Measurements from ENCODE around the gene PCED1B. TPM values are rescaled to one million over a fixed set of nuclear protein-coding genes. Genes with fewer than 3 reads are reported as not detected.

The PCED1B gene
- total RNA-seq, 1 donor from 2014 or later, result 0.91 TPM

DNA sequence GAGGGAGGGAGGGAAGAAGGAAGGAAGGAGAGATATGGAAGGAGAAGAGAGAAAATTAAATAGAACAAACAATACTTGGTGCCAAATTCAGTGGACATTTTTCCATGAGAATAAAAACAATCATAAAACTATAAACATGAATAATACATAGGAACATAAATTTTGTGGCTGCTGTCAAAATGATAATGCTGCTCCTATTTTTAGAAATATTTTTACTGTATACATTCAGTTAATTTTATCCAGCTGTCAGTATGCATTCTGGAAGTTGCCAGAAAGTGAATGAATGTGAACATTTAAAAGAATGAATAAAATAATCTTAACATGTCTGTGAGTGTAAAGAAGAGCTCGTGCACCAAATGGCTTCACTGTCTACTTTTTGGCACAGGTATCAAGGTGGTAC lies 13.9 kb upstream of the PCED1B start:
- no peak for DNase-seq (ENCODE audit: low spot score, unreplicated experiment)
- no peak overlapping the region for H3K4me3 Mint-ChIP-seq (ENCODE audit: low read depth)
- no peaks in the 10 kb centered on the region for H3K9me3 Mint-ChIP-seq (ENCODE audit: low read depth)
- TF ChIP-seq, protein P1, sequence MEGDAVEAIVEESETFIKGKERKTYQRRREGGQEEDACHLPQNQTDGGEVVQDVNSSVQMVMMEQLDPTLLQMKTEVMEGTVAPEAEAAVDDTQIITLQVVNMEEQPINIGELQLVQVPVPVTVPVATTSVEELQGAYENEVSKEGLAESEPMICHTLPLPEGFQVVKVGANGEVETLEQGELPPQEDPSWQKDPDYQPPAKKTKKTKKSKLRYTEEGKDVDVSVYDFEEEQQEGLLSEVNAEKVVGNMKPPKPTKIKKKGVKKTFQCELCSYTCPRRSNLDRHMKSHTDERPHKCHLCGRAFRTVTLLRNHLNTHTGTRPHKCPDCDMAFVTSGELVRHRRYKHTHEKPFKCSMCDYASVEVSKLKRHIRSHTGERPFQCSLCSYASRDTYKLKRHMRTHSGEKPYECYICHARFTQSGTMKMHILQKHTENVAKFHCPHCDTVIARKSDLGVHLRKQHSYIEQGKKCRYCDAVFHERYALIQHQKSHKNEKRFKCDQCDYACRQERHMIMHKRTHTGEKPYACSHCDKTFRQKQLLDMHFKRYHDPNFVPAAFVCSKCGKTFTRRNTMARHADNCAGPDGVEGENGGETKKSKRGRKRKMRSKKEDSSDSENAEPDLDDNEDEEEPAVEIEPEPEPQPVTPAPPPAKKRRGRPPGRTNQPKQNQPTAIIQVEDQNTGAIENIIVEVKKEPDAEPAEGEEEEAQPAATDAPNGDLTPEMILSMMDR (IDR thresholded peaks at IDR 0.05; ENCODE audit: unreplicated experiment), result no peak
- no peaks in the 10 kb centered on the region for H3K36me3 Mint-ChIP-seq (ENCODE audit: insufficient read depth)
- H3K27me3 Mint-ChIP-seq, result no peaks in the 10 kb centered on the region
- H3K4me1 Mint-ChIP-seq (ENCODE audit: low read depth), result peaks cover 14% of the 10 kb centered on the region
- H3K27ac Mint-ChIP-seq, result no peak overlapping the region

GRCh38 chr12:47066278-47067025 lies 13.0 kb upstream of the PCED1B start:
- Mint-ChIP-seq H3K36me3 (ENCODE audit: insufficient read depth) (no peaks in the 10 kb centered on the region), H3K4me1 (ENCODE audit: low read depth) (peaks cover 15% of the 10 kb centered on the region), H3K27me3 (no peaks in the 10 kb centered on the region), H3K4me3 (ENCODE audit: low read depth) (no peak overlapping the region), H3K27ac (no peak overlapping the region), H3K9me3 (ENCODE audit: low read depth) (no peaks in the 10 kb centered on the region)
- TF ChIP-seq, protein P1 (IDR thresholded peaks at IDR 0.05; ENCODE audit: unreplicated experiment), result no peak
- DNase-seq (ENCODE audit: low spot score, unreplicated experiment), result no peak

DNA sequence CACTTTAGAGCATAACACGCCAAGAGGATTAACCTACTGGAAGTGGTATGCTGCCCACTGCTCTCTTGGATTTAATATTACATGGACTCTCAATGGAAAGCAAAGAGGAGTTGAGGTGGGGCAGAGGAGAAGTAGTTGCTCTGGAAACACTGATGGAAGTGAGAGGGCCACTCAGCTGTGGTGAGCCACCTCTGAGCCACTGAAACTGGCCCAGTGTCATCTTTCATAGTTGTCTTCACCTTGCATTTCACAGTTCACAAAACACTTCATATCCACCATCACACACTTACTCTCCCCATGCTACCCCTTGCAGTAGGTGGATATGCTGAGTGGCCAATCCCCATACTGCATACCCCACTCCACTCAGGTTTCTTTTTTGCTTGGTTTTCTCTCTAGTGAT lies 12.2 kb upstream of the PCED1B start:
- Mint-ChIP-seq H3K4me3 (ENCODE audit: low read depth) (no peak overlapping the region), H3K4me1 (ENCODE audit: low read depth) (peaks cover 15% of the 10 kb centered on the region), H3K27me3 (no peaks in the 10 kb centered on the region), H3K27ac (no peak overlapping the region), H3K36me3 (ENCODE audit: insufficient read depth) (no peaks in the 10 kb centered on the region), H3K9me3 (ENCODE audit: low read depth) (no peaks in the 10 kb centered on the region)
- DNase-seq (ENCODE audit: low spot score, unreplicated experiment), result no peak
- TF ChIP-seq, protein P1 (IDR thresholded peaks at IDR 0.05; ENCODE audit: unreplicated experiment), result no peak

GRCh38 chr12:47067771-47068431 lies 11.5 kb upstream of the PCED1B start:
- H3K4me3 Mint-ChIP-seq (ENCODE audit: low read depth), result no peak overlapping the region
- no peaks in the 10 kb centered on the region for H3K36me3 Mint-ChIP-seq (ENCODE audit: insufficient read depth)
- no peaks in the 10 kb centered on the region for H3K9me3 Mint-ChIP-seq (ENCODE audit: low read depth)
- no peak overlapping the region for H3K27ac Mint-ChIP-seq
- peaks cover 15% of the 10 kb centered on the region for H3K4me1 Mint-ChIP-seq (ENCODE audit: low read depth)
- H3K27me3 Mint-ChIP-seq, result no peaks in the 10 kb centered on the region
- TF ChIP-seq, protein P1 (IDR thresholded peaks at IDR 0.05; ENCODE audit: unreplicated experiment), result no peak
- DNase-seq (ENCODE audit: low spot score, unreplicated experiment), result no peak

GRCh38 chr12:47068539-47068938 lies 10.9 kb upstream of the PCED1B start:
- H3K4me1 Mint-ChIP-seq (ENCODE audit: low read depth), result peaks cover 15% of the 10 kb centered on the region
- no peaks in the 10 kb centered on the region for H3K9me3 Mint-ChIP-seq (ENCODE audit: low read depth)
- H3K36me3 Mint-ChIP-seq (ENCODE audit: insufficient read depth), result no peaks in the 10 kb centered on the region
- H3K27me3 Mint-ChIP-seq, result no peaks in the 10 kb centered on the region
- TF ChIP-seq, protein P1 (IDR thresholded peaks at IDR 0.05; ENCODE audit: unreplicated experiment), result no peak
- DNase-seq (ENCODE audit: low spot score, unreplicated experiment), result no peak
- peak overlapping the region; percentile 30 for H3K27ac Mint-ChIP-seq
- no peak overlapping the region for H3K4me3 Mint-ChIP-seq (ENCODE audit: low read depth)
